HepG2 (cell line): ENCODE data around the gene RABL2B. TPM values are rescaled to one million over a fixed set of nuclear protein-coding genes. Genes with fewer than 3 reads are reported as not detected.

Experiments
- ATAC-seq: fragments of 200-7000 bp; cut with Tn5 transposase; 3 replicates; pipeline ENCODE4 v1.9.1; 2020; ENCODE audit warnings: mild to moderate bottlenecking, moderate library complexity
- BruUV-seq: library from RNA; stranded (reverse); fragments of 400-500 nt; replicated peaks from 2 replicates; lab custom pipeline; 2021; lab: Mats Ljungman, UMichigan
- CTCF ChIA-PET: fragments of 300-600 bp; formaldehyde crosslinking; extraction: SDS; loops from one replicate; lab custom pipeline; 2021; ENCODE audit warnings: low total read pairs, inconsistent platforms, low intra/inter-chr PET ratio; lab: Yijun Ruan, JAX
- POLR2A ChIA-PET: fragments of 350-600 bp; sonication (Branson Sonifier 250); formaldehyde crosslinking; loops from one replicate; lab custom pipeline; 2020; ENCODE audit warnings: antibody characterized with exemption, inconsistent platforms; lab: Yijun Ruan, JAX
- DNase-seq: peaks from one replicate; pipeline ENCODE4 v3.0.0-alpha.2; 2015; ENCODE audit warnings: low spot score
- FAIRE-seq: peaks from 3 replicates; lab custom pipeline; 2011; peaks lifted over from hg19 to GRCh38; lab: Jason Lieb, UNC
- H2AFZ ChIP-seq: one replicate; pipeline ENCODE4 v1.6.1; 2011; ENCODE audit warnings: low read length, inconsistent platforms
- H3K27ac ChIP-seq: fragments of 300-600 bp; 3 replicates; pipeline ENCODE4 v1.8.0; 2011; ENCODE audit warnings: mixed run types, mild to moderate bottlenecking, mixed read lengths, low read length, inconsistent platforms; ENCODE audit not compliant: insufficient read depth; ENCODE audit errors: extremely low read length
- H3K27me3 ChIP-seq, 2 experiments: fragments of 200-600 bp in 1 of 2; 2 replicates in 1 of 2; 3 replicates in 1 of 2; pipeline versions ENCODE4 v1.6.0 to v1.8.0; 2011; ENCODE audit warnings: low read length in 2 of 2, mild to moderate bottlenecking in 2 of 2, moderate library complexity in 2 of 2, inconsistent platforms in 1 of 2; ENCODE audit not compliant: insufficient read depth in 2 of 2, control insufficient read depth in 1 of 2
- H3K36me3 ChIP-seq, 2 experiments: fragments of 200-600 bp in 1 of 2; replicated peaks in 1 of 2; 2 replicates in 1 of 2; 3 replicates in 1 of 2; pipeline versions ENCODE4 v1.5.1 to v1.8.0; 2011; ENCODE audit warnings: low read length in 2 of 2, inconsistent platforms in 1 of 2; ENCODE audit not compliant: insufficient read depth in 2 of 2, control insufficient read depth in 1 of 2
- H3K4me1 ChIP-seq: 2 replicates; pipeline ENCODE4 v1.5.1; 2012; ENCODE audit warnings: low read length, inconsistent platforms; ENCODE audit not compliant: insufficient read depth
- H3K4me2 ChIP-seq: 2 replicates; pipeline ENCODE4 v1.6.0; 2011; ENCODE audit warnings: low read depth, low read length, inconsistent platforms
- H3K4me3 ChIP-seq, 3 experiments: fragments of 200-600 bp in 1 of 3; sonication (generic), shearing (Covaris generic) in 1 of 3; replicated peaks in 1 of 3; 2 replicates each; pipeline ENCODE4 v1.5.1; 2011 to 2016; ENCODE audit warnings: low read length in 3 of 3, inconsistent platforms in 2 of 3, low read depth in 2 of 3, mild to moderate bottlenecking in 2 of 3, control low read depth in 1 of 3, mixed read lengths in 1 of 3; ENCODE audit not compliant: insufficient read depth in 1 of 3
- H3K79me2 ChIP-seq: one replicate; pipeline ENCODE4 v1.6.1; 2011; ENCODE audit warnings: low read length, inconsistent platforms; ENCODE audit not compliant: insufficient read depth
- H3K9ac ChIP-seq: 2 replicates; pipeline ENCODE4 v1.6.0; 2011; ENCODE audit warnings: mild to moderate bottlenecking, low read depth, low read length, inconsistent platforms; ENCODE audit not compliant: insufficient read depth
- H3K9me3 ChIP-seq: 2 replicates; pipeline ENCODE4 v1.5.1; 2012; ENCODE audit warnings: mild to moderate bottlenecking, low read length
- H4K20me1 ChIP-seq: 2 replicates; pipeline ENCODE4 v1.6.0; 2011; ENCODE audit warnings: inconsistent platforms, mild to moderate bottlenecking, low read length, moderate library complexity; ENCODE audit not compliant: insufficient read depth
- MAZ ChIP-seq, 2 experiments: sonication (generic) in 1 of 2; formaldehyde crosslinking in 1 of 2; IDR thresholded peaks; 2 replicates each; pipeline versions ENCODE4 v1.5.0 to v1.6.1; 2012 to 2020; ENCODE audit warnings: low read depth in 2 of 2, mild to moderate bottlenecking in 2 of 2, borderline replicate concordance in 1 of 2, improper control_type of control experiment in 1 of 2, low read length in 1 of 2, missing genetic modification reagents in 1 of 2, moderate library complexity in 1 of 2
- NFYB ChIP-seq: sonication (generic); formaldehyde crosslinking; IDR thresholded peaks from 2 replicates; pipeline ENCODE4 v1.4.0; 2020; ENCODE audit warnings: missing genetic modification reagents
- SETDB1 ChIP-seq: sonication (generic); formaldehyde crosslinking; IDR thresholded peaks from 2 replicates; pipeline ENCODE4 v1.5.1; 2020; ENCODE audit warnings: missing genetic modification reagents, mild to moderate bottlenecking, borderline replicate concordance
- TOE1 ChIP-seq: sonication (generic); formaldehyde crosslinking; IDR thresholded peaks from 2 replicates; pipeline ENCODE4 v1.4.0; 2020; ENCODE audit warnings: mild to moderate bottlenecking, missing genetic modification reagents
- ZNF235 ChIP-seq: sonication (generic); formaldehyde crosslinking; IDR thresholded peaks from 2 replicates; pipeline ENCODE4 v1.8.1; 2023; ENCODE audit warnings: mild to moderate bottlenecking, missing genetic modification reagents, borderline replicate concordance
- ZNF333 ChIP-seq: sonication (generic); formaldehyde crosslinking; IDR thresholded peaks from 2 replicates; pipeline ENCODE4 v1.4.0; 2020; ENCODE audit warnings: mild to moderate bottlenecking, missing genetic modification reagents, borderline replicate concordance
- WGBS: methylation state at CpG from one replicate; pipeline ENCODE4 v1.1.6; 2017; ENCODE audit warnings: low lambda C conversion rate; 5-methylcytosine and 5-hydroxymethylcytosine counted together
- in situ Hi-C: cut with HindIII; loops from 2 replicates; pipeline ENCODE4 v1.10.0; 2017; ENCODE audit warnings: low pct_unique_long_range_greater_than_20kb; ENCODE audit not compliant: extremely low pct_ligation_motif_present
- intact Hi-C: fragments of 100-400 bp; cut with micrococcal nuclease; formaldehyde crosslinking; loops from one replicate; pipeline ENCODE4 v1.10.0; 2022; ENCODE audit not compliant: unreplicated experiment
- polyA plus RNA-seq, 8 experiments: library from polyadenylated mRNA; depleted of rRNA in 3 of 8; stranded (reverse) in 7 of 8; unstranded in 1 of 8; fragments of >200 nt; fragmentation: Illumina TruSeq in 4 of 8; extraction: Trizol in 4 of 8; gene quantifications; 2 replicates each; pipeline versions ENCODE4 v1.2.1 to v1.2.3, GENCODE V29; 2011 to 2016; ENCODE audit warnings: low read depth in 4 of 8, missing spikeins in 1 of 8, mixed read lengths in 1 of 8; ENCODE audit not compliant: insufficient read depth in 1 of 8
- total RNA-seq, 5 experiments: library from RNA; depleted of rRNA; stranded (reverse); fragments of >200 nt; fragmentation: Illumina TruSeq; extraction: Trizol; gene quantifications; 2 replicates each; pipeline ENCODE4 v1.2.3, GENCODE V29; 2016; ENCODE audit warnings: low read depth in 1 of 5
- TF ChIP-seq, protein P1 (sequence below): IDR thresholded peaks from 2 replicates; pipeline ENCODE4 v1.6.1; 2016; ENCODE audit warnings: control low read depth
- TF ChIP-seq, protein P2 (sequence below): sonication (generic); formaldehyde crosslinking; IDR thresholded peaks from 2 replicates; pipeline ENCODE4 v1.4.0; 2020; ENCODE audit warnings: missing genetic modification reagents; ENCODE audit errors: not compliant biosample characterization

Gene RABL2B
- total and polyA plus RNA-seq, 2 of the 13 experiments (the other 11 are each of a cell fraction or from before 2014, with no cell fraction given) = 8.0 to 27.9 TPM

DNA sequence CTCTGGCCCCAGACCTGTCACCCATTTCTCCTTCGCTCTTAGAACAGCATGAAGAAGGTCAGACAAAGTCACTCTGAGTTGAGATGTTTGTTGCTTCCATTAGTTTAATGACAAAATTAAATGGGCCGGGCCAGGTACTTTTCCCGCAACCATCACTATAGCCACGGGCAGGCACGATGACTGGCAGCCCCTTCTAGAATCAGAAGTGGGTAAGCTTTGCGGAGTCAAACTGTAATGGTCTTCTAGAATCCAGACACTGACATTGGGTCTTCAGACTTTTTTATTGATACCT lies 47.8 kb downstream of the RABL2B start:
- no TSS peak for BruUV-seq
- TF ChIP-seq SETDB1 (CRISPR knock-in tag) = no peak
- TF ChIP-seq, protein P1, sequence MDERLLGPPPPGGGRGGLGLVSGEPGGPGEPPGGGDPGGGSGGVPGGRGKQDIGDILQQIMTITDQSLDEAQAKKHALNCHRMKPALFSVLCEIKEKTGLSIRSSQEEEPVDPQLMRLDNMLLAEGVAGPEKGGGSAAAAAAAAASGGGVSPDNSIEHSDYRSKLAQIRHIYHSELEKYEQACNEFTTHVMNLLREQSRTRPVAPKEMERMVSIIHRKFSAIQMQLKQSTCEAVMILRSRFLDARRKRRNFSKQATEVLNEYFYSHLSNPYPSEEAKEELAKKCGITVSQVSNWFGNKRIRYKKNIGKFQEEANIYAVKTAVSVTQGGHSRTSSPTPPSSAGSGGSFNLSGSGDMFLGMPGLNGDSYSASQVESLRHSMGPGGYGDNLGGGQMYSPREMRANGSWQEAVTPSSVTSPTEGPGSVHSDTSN (CRISPR knock-in tag) = no peak
- TF ChIP-seq MAZ (IDR thresholded peaks at IDR 0.05; ENCODE audit: borderline replicate concordance, low read depth, low read length) = no peak
- no peak for TF ChIP-seq MAZ (CRISPR knock-in tag; IDR thresholded peaks at IDR 0.05; ENCODE audit: low read depth)
- TF ChIP-seq ZNF235 (CRISPR knock-in tag) = no peak
- TF ChIP-seq NFYB = no peak
- TF ChIP-seq TOE1 (CRISPR knock-in tag) = no peak
- no peak for TF ChIP-seq ZNF333 (CRISPR knock-in tag)
- TF ChIP-seq, protein P2, sequence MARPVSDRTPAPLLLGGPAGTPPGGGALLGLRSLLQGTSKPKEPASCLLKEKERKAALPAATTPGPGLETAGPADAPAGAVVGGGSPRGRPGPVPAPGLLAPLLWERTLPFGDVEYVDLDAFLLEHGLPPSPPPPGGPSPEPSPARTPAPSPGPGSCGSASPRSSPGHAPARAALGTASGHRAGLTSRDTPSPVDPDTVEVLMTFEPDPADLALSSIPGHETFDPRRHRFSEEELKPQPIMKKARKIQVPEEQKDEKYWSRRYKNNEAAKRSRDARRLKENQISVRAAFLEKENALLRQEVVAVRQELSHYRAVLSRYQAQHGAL (CRISPR knock-in tag) = no peak
- TF ChIP-seq, all 625 proteins: peak for 0
- H3K36me3 ChIP-seq = no peaks in the 10 kb centered on the region
- ChIA-PET CTCF (no interaction called here), POLR2A (no interaction called here)
- H3K9me3 ChIP-seq = no peaks in the 10 kb centered on the region
- in situ Hi-C loops = no loop called here
- FAIRE-seq = no peak
- 77% methylated on average over 6 of the region's 6 CpGs for WGBS
- no peak for DNase-seq
- H4K20me1 ChIP-seq = no peaks in the 10 kb centered on the region
- no peak overlapping the region for H3K27ac ChIP-seq
- ATAC-seq = no peak
- H3K4me3 ChIP-seq = no peak overlapping the region
- no peak overlapping the region for H3K4me2 ChIP-seq
- H3K4me1 ChIP-seq = no peaks in the 10 kb centered on the region
- intact Hi-C loops = no loop called here
- no peak overlapping the region for H2AFZ ChIP-seq
- no peak overlapping the region for H3K9ac ChIP-seq
- peaks cover 0 to 6% of the 10 kb centered on the region in 2 experiments; a peak in 2 of 5 replicates for H3K27me3 ChIP-seq
- no peaks in the 10 kb centered on the region for H3K79me2 ChIP-seq
